ENCODE results near the gene ACOT8. TPM values are rescaled to one million over a fixed set of nuclear protein-coding genes. Genes with fewer than 3 reads are reported as not detected.
"Not testable (repeated sequence)": the region's sequence is repeated elsewhere in the genome, so short reads cannot be mapped to it uniquely, and the experiment has no call there.

The ACOT8 gene
- total RNA-seq, 1 donor from 2014 or later: 35.7 TPM

DNA sequence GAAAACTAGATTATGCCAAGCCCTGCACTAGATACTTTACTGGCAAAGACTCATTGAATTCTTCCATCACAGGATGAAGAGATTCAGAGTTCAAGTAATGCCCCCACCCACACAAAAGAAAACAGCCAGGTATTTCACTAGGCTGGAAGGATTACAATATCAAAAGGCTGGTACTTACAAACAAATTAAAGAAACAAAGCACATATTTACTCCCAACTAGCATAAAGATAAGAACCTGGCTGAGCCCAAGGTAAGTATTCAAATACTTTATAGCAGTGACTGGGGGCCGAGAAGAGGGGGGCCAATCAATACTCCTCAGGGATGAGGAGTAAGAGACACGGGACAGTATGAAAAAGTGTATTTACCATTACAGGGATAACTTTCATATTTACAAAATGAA lies 3.7 kb downstream of the ACOT8 start:
- no peak for DNase-seq (ENCODE audit: low read depth)

DNA sequence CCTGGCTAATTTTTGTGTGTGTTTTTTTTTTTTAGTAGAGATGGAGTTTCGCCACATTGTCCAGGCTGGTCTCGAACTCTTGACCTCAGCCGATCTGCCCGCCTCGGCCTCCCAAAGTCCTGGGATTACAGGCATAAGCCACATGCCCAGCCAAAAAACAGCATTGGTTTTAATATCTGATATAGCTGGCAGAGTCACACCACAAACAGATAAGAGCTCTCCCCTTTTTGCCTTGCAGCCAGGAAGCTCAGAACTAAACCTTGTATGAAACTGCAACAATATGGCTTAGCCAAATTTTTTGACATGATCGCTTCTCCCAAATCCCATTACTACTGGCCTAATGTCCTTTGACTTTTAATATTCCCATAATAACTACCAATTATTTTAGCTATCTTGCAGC lies 4.9 kb downstream of the ACOT8 start:
- no peak for DNase-seq (ENCODE audit: low read depth)

GRCh38 chr20:45851501-45851900 lies 5.7 kb downstream of the ACOT8 start:
- peak; percentile 71 for DNase-seq (ENCODE audit: low read depth)

DNA sequence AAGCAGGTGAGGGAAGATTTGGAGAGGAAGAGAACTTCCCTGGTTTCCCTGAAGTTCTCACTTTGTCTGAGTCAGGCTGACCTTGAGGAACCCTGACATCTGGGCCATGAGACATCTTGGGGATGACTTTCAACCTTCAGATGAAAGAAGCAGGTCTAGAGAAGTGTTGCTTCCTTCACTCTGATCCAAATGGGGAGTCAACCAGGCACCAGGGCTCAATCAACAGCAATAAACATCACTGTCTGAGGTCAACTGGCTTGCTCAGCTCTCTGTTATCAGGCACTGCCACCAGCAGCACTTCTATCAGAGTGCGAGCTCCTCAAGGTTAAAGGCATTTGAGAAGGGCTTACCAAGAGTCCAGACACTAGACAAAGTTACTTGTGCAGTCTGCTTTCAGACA lies 6.3 kb downstream of the ACOT8 start:
- no peak for DNase-seq (ENCODE audit: low read depth)

DNA sequence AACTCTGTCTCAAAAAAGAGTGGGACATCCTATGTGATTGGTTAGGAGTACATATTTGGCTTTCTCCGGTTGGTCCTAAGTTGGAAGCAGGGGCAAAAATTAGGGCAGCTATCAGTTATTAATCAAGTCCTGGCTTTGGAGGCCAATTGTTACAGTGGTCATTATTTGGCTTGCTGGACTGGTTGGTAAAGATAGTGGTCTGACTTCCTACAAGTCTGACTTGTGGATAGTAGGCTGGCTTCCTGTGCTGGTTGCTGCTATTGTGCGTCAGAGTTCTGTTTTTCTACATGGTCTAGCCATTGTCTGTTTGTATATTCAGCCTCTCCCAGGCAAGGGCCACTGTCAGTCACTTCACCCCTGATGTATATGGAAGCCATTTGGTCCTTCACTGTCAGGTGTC lies 7.0 kb downstream of the ACOT8 start:
- no peak for DNase-seq (ENCODE audit: low read depth)

DNA sequence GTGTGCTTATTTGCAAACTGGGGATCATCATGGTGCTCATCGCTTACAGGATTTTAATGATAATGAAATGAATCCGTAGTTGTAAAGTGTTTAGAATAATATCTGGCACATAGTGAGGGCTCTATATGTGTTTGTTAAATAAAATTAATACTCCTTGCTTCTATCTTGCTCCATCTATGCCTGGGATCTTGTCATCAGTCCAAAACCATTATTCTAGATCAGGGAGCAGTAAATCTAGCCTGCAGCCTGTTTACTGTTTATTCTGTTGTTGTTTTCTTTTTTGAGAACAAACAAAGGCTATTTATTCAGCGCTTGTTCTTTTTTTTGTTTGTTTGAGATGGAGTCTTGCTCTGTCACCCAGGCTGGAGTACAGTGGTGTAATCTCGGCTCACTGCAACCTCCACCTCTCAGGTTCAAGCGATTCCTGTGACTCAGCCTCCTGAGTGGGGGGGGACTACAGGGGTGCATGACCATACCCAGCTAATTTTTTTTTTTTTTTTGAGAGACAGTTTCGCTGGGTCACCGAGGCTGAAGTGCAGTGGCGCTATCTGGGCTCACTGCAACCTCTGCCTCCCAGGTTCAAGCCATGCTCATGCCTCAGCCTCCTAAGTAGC lies 8.1 kb downstream of the ACOT8 start:
- DNase-seq (ENCODE audit: low read depth): no peak

DNA sequence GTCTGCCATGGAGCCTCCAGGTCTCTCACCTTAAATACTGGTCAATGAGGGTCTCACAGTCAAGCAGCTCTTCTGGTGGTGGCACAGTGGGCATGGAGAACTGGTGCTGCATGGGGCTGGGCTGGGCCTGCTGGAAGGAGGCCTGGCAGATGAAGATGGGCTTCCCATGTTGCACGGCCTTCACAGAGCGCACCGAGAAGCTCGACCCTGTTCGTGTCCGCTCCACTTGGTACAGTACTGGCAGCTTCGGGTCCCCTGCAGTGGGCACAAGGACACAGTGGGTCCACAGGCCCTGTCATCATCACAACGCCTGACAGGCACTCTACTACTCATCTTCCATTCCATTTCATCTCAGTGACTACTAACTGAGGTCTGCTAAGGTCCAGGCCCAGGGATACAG lies 8.8 kb downstream of the ACOT8 start:
- DNase-seq (ENCODE audit: low read depth): no peak

- no peak for DNase-seq (ENCODE audit: low read depth)
Observed at GRCh38 chr20:45845452-45845851, 11.7 kb downstream of the ACOT8 start.

DNA sequence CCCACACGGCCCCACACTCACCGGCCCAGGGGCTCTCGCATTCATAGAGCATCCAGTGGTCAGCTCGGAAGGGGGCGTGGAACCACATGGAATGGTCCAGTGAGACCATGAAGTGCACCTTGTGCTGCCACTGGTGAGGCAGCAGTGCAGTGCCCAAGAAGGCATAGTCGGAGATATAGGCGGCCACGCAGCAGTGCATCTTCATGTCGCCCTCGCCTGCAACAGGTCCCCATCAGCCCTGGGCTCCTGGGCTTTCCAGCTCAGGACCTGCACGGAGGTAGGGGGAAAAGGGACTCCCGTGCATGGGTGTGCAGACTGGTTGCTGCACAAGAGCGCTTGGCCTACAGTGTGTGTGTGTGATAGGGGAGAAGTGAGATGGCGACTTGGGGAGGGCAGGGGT lies 13.7 kb downstream of the ACOT8 start:
- no peak for DNase-seq (ENCODE audit: low read depth)

- DNase-seq (ENCODE audit: low read depth): no peak
Observed at GRCh38 chr20:45842169-45842812, 14.9 kb downstream of the ACOT8 start.

DNA sequence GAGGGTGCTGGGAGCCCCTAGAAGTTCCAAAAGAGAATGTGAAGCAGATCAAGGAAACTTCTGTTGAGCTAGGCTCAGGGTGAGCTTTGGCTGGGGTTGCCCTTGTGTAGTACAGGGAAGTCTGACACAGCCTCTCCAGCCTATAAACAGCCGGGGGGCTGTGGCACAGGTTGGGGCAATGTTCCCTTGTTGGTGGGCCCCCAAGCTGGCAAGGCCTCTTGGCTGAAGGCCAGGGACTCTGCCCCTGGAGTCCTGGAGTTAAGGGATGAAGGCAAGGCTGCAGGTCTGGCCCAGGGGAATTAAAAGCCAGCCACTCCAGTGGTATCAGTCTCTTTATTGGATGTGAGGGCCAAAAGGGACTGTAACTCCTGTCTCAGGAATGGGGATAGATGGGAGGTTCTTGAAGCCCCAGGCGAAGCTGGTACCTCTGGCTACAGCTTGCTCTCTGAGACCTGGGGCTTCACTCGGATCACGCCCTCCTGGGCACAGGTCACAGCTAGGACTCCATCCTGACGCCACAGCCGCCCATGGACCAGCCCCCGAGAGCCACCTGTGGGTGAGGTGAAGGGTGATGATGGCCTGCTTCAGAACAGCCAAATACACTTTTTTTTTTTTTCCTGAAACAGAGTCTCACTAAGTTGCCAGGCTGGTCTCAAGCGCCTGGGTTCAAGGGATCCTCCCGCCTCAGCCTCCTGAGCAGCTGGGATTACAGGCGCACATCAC lies 15.6 kb downstream of the ACOT8 start:
- no peak for DNase-seq (ENCODE audit: low read depth)

GRCh38 chr20:45840700-45841198 lies 16.4 kb downstream of the ACOT8 start:
- DNase-seq (ENCODE audit: low read depth): no peak

- DNase-seq (ENCODE audit: low read depth): no peak
Observed at GRCh38 chr20:45836841-45837240, 20.4 kb downstream of the ACOT8 start.

- no peak for DNase-seq (ENCODE audit: low read depth)
Observed at GRCh38 chr20:45835825-45836224, 21.4 kb downstream of the ACOT8 start.

GRCh38 chr20:45835329-45835765 lies 21.8 kb downstream of the ACOT8 start:
- no peak for DNase-seq (ENCODE audit: low read depth)

DNA sequence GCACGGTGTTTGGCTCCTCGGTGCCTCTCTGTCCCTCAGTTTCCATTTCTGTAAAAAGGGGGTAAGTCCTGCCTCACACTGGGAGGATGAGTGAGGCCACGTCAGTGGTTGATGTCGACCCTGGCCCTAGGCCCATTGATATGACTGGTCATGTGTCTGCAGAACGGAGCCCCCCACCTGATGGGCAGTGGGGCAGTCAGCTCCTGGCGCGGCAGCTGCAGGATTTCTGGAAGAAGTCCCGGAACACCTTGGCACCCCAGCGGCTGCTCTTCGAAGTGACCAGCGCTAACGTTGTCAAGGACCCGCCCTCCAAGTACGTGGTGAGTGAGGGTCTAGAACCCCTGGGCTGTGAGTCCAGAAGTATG lies 22.4 kb downstream of the ACOT8 start:
- no peak for DNase-seq (ENCODE audit: low read depth)

GRCh38 chr20:45833883-45834796 lies 23.1 kb downstream of the ACOT8 start:
- peak; percentile 23 for DNase-seq (ENCODE audit: low read depth)

- peak; percentile 81 for DNase-seq (ENCODE audit: low read depth)
Observed at GRCh38 chr20:45833030-45833882, 23.9 kb downstream of the ACOT8 start, which contains the start of gene SNX21. TSS of gene SNX21 (plus strand) at chr20:45833799. CDS start at chr20:45833920, 121 bp downstream.

GRCh38 chr20:45832619-45833018 lies 24.6 kb downstream of the ACOT8 start:
- DNase-seq (ENCODE audit: low read depth): no peak

DNA sequence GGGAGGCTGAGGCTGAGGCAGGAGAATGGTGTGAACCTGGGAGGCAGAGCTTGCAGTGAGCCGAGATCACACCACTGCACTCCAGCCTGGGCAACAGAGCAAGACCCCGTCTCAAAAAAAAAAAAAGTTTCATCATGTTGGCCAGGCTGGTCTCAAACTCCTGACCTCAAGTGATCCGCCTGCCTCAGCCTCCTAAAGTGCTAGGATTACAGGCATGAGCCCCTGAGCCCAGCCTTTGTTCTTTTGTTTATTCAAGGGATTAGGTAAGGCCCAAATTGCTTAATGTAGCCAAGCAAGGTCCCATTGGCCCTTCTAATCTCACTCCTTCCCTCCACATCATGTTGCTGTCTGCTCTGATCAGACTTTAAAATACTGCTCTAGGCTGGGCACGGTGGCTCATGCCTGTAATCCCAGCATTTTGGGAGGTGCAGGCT lies 27.5 kb downstream of the ACOT8 start:
- DNase-seq (ENCODE audit: low read depth): not testable (repeated sequence)

DNA sequence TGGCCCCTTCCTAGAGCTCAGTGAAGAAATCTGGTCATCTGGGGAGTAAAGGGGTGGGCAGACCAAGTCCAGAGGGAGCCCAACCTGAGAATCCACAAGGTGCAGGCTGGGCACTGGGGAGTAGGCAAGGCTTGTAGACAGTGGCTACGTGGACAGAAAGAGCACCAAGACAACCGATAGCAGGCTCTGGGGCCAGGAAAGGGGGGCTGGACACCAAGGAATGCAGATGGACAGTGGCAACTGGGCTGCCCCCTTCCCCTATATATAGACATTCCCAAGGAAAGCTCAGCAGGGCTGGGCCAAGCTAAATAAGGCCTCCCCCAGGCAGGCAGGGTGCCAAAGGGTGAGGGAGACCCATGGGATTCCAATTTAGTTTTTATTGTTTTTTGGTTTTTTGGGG lies 28.6 kb downstream of the ACOT8 start:
- DNase-seq (ENCODE audit: low read depth): no peak
